Fibroblast of lung (primary cell): Measurements from ENCODE around the gene PLSCR1. TPM values are rescaled to one million over a fixed set of nuclear protein-coding genes. Genes with fewer than 3 reads are reported as not detected.

Experiments used
- DNase-seq, 2 donors: peaks; one replicate each; pipeline versions ENCODE4 v3.0.0 to v3.0.0-alpha.2; 2010; ENCODE audit warnings: low read depth in 2 of 2
- H2AFZ ChIP-seq: 2 replicates; pipeline ENCODE4 v1.5.1; 2012; ENCODE audit warnings: low read length, control low read depth, inconsistent platforms
- H3K27ac ChIP-seq: 2 replicates; pipeline ENCODE4 v1.5.1; 2011; ENCODE audit warnings: low read length, control low read depth; ENCODE audit not compliant: insufficient read depth
- H3K27me3 ChIP-seq: 2 replicates; pipeline ENCODE4 v1.5.1; 2011; ENCODE audit warnings: mild to moderate bottlenecking, low read length; ENCODE audit not compliant: control insufficient read depth, insufficient read depth
- H3K36me3 ChIP-seq: 2 replicates; pipeline ENCODE4 v1.5.1; 2011; ENCODE audit warnings: low read length; ENCODE audit not compliant: control insufficient read depth, insufficient read depth
- H3K4me1 ChIP-seq: 2 replicates; pipeline ENCODE4 v1.5.1; 2011; ENCODE audit warnings: low read length; ENCODE audit not compliant: control insufficient read depth, insufficient read depth; ENCODE audit errors: extremely low read depth
- H3K4me2 ChIP-seq: 2 replicates; pipeline ENCODE4 v1.5.1; 2011; ENCODE audit warnings: low read length, control low read depth; ENCODE audit not compliant: insufficient read depth; ENCODE audit errors: extremely low read depth
- H3K4me3 ChIP-seq, 4 experiments: fragments of 200-600 bp in 1 of 4; sonication (generic) in 1 of 4; replicated peaks in 1 of 4; 2 replicates each; pipeline ENCODE4 v1.5.1; 2011 to 2016; ENCODE audit warnings: low read length in 4 of 4, low read depth in 3 of 4, mild to moderate bottlenecking in 3 of 4, control low read depth in 2 of 4, inconsistent platforms in 1 of 4, mixed read lengths in 1 of 4; ENCODE audit not compliant: insufficient read depth in 1 of 4; ENCODE audit errors: control extremely low read depth in 1 of 4
- H3K79me2 ChIP-seq: 2 replicates; pipeline ENCODE4 v1.5.1; 2012; ENCODE audit warnings: mild to moderate bottlenecking, low read length, inconsistent platforms; ENCODE audit not compliant: control insufficient read depth, insufficient read depth
- H3K9ac ChIP-seq: 2 replicates; pipeline ENCODE4 v1.5.1; 2011; ENCODE audit warnings: mild to moderate bottlenecking, low read length, control low read depth; ENCODE audit not compliant: insufficient read depth
- H3K9me3 ChIP-seq: 2 replicates; pipeline ENCODE4 v1.5.1; 2012; ENCODE audit warnings: low read depth, low read length; ENCODE audit not compliant: control insufficient read depth, insufficient read depth
- H4K20me1 ChIP-seq: 2 replicates; pipeline ENCODE4 v1.5.1; 2011; ENCODE audit warnings: low read length; ENCODE audit not compliant: control insufficient read depth, insufficient read depth; ENCODE audit errors: extremely low read depth
- CTCF ChIP-seq, 2 donors: IDR thresholded peaks in 1 of 2; conservative IDR thresholded peaks in 1 of 2; 1 replicate in 1 of 2; 2 replicates in 1 of 2; pipeline ENCODE4 v1.5.1; 2011 to 2012; ENCODE audit warnings: low read length in 2 of 2, control low read depth in 1 of 2, inconsistent platforms in 1 of 2, low read depth in 1 of 2, mild to moderate bottlenecking in 1 of 2
- EZH2 ChIP-seq: IDR thresholded peaks from 2 replicates; pipeline ENCODE4 v1.5.1; 2012; ENCODE audit warnings: low read length, control low read depth, mild to moderate bottlenecking; ENCODE audit errors: missing control alignments
- polyA plus RNA-seq, 2 donors: library from polyadenylated mRNA; depleted of rRNA in 1 of 2; stranded (reverse) in 1 of 2; unstranded in 1 of 2; fragments of >200 nt; gene quantifications; 2 replicates each; pipeline ENCODE4 v1.2.1, GENCODE V29; 2011 to 2012; ENCODE audit warnings: missing spikeins in 1 of 2
- total RNA-seq: library from RNA; depleted of rRNA; stranded (reverse); fragments of >200 nt; gene quantifications from 2 replicates; pipeline ENCODE4 v1.2.1, GENCODE V29; 2014

The PLSCR1 gene
- total and polyA plus RNA-seq, 2 donors (not counting 1 experiment from before 2014, with no cell fraction given) = 36.8 to 73.3 TPM

DNA sequence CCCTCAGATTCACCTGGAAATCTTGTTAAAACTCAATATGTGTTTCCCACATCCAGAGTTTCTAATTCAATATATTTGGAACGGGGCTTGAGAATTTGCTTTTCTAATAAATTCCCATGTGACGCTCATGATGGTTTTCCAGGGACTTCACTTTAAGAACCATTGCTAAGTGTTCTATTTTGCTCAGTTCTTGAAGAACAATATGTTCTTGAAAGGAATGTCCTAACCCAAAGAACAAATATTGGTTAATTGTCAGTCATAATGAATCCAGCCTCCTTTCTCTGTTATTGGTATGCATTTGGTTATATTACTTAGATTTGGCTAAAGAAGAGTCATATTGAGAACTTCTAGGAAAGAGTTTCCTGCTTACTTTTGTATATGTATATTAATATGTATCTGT, 70.7 kb downstream of the PLSCR1 start:
- TF ChIP-seq EZH2 (no peak), CTCF (conservative IDR thresholded peaks at IDR 0.05 in 1 of 2, IDR thresholded peaks at IDR 0.05 in 1 of 2; ENCODE audit: low read depth in 1 of 2, low read length in 2 of 2) (no peak)
- no peaks in the 10 kb centered on the region for H4K20me1 ChIP-seq
- peak in 1 of 2 donors; percentile 80 for DNase-seq

GRCh38 chr3:146472611-146473010, 71.8 kb downstream of the PLSCR1 start:
- Histone ChIP-seq H4K20me1 (no peaks in the 10 kb centered on the region), H3K36me3 (no peaks in the 10 kb centered on the region), H3K9ac (no peak overlapping the region), H3K79me2 (no peaks in the 10 kb centered on the region), H3K27ac (no peak overlapping the region), H3K4me1 (peaks cover 2% of the 10 kb centered on the region), H3K27me3 (no peaks in the 10 kb centered on the region), H3K4me2 (no peak overlapping the region), H3K9me3 (no peaks in the 10 kb centered on the region), H3K4me3 (no peak overlapping the region), H2AFZ (no peak overlapping the region)
- no peak for DNase-seq
- TF ChIP-seq EZH2 = no peak
- TF ChIP-seq CTCF (conservative IDR thresholded peaks at IDR 0.05 in 1 of 2, IDR thresholded peaks at IDR 0.05 in 1 of 2; ENCODE audit: low read depth in 1 of 2, low read length in 2 of 2) = no peak

More for the DNA sequence above, 70.7 kb downstream of the PLSCR1 start:
- Histone ChIP-seq H3K4me2 (no peak overlapping the region), H3K27ac (no peak overlapping the region), H3K36me3 (no peaks in the 10 kb centered on the region), H3K4me3 (no peak overlapping the region), H2AFZ (no peak overlapping the region), H3K79me2 (no peaks in the 10 kb centered on the region), H3K9me3 (no peaks in the 10 kb centered on the region), H3K4me1 (peaks cover 2% of the 10 kb centered on the region), H3K9ac (no peak overlapping the region), H3K27me3 (no peaks in the 10 kb centered on the region)

DNA sequence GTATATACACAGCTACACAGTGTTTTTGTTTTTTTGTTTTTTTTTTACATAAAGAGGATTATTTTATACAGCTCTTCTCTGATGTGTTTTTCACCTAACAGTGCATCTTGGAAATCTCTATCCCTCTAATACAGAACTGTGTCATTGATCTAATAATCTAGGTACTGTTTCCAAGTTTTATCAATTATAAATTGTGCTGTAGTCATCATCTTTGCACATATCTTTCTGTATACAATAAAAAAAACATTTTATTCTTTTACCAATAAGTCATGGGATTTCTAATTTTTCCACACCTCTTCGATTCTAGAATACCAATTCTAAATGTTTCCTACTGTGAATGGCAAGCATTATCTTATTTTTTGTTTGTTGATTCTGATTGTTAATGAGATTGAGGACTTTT, 73.4 kb downstream of the PLSCR1 start:
- Histone ChIP-seq H3K4me3 (no peak overlapping the region), H3K27ac (no peak overlapping the region), H3K36me3 (no peaks in the 10 kb centered on the region), H3K79me2 (no peaks in the 10 kb centered on the region), H3K9me3 (no peaks in the 10 kb centered on the region), H2AFZ (no peak overlapping the region), H3K27me3 (no peaks in the 10 kb centered on the region), H4K20me1 (no peaks in the 10 kb centered on the region), H3K4me1 (peaks cover 10% of the 10 kb centered on the region), H3K4me2 (no peak overlapping the region), H3K9ac (no peak overlapping the region)
- DNase-seq = no peak
- TF ChIP-seq CTCF (conservative IDR thresholded peaks at IDR 0.05 in 1 of 2, IDR thresholded peaks at IDR 0.05 in 1 of 2; ENCODE audit: low read depth in 1 of 2, low read length in 2 of 2) (no peak), EZH2 (no peak)
